Ovary (tissue), 9 donors: ENCODE measurements around the gene DMBX1. TPM values are rescaled to one million over a fixed set of nuclear protein-coding genes. Genes with fewer than 3 reads are reported as not detected.

Experiments
- DNase-seq, 5 donors: peaks; one replicate each; pipeline ENCODE4 v3.0.0-alpha.2; 2019 to 2020
- H3K27ac ChIP-seq, 2 donors: fragments of 200-600 bp; one replicate each; pipeline versions ENCODE4 v1.5.1 to v1.8.0; 2019 to 2022
- H3K27me3 ChIP-seq: fragments of 200-600 bp; one replicate; pipeline ENCODE4 v1.8.0; 2022
- H3K36me3 ChIP-seq: fragments of 200-600 bp; sonication (generic); one replicate; pipeline ENCODE4 v1.5.1; 2019
- H3K4me1 ChIP-seq: one replicate; pipeline ENCODE4 v1.8.1; 2013; ENCODE audit warnings: mild to moderate bottlenecking, moderate library complexity; ENCODE audit not compliant: insufficient read depth
- H3K4me3 ChIP-seq: fragments of 200-600 bp; sonication (generic); one replicate; pipeline ENCODE4 v1.5.1; 2017
- H3K9me3 ChIP-seq, 2 donors: fragments of 200-600 bp in 1 of 2; sonication (generic) in 1 of 2; one replicate each; pipeline versions ENCODE4 v1.5.1 to v1.8.1; 2013 to 2019; ENCODE audit warnings: mild to moderate bottlenecking in 1 of 2, moderate library complexity in 1 of 2
- CTCF ChIP-seq, 3 donors: fragments of 450-650 bp in 2 of 3; fragments of 200-600 bp in 1 of 3; IDR thresholded peaks; one replicate each; pipeline versions ENCODE4 v1.5.1 to v1.8.0; 2016 to 2022; ENCODE audit warnings: antibody characterized with exemption in 3 of 3, mild to moderate bottlenecking in 1 of 3
- EP300 ChIP-seq: sonication (generic); formaldehyde crosslinking; IDR thresholded peaks from one replicate; pipeline ENCODE4 v1.6.1; 2017; ENCODE audit warnings: antibody characterized with exemption
- POLR2A ChIP-seq: fragments of 450-650 bp; IDR thresholded peaks from one replicate; pipeline ENCODE4 v1.6.1; 2017; ENCODE audit warnings: antibody characterized with exemption, mild to moderate bottlenecking, moderate library complexity
- WGBS, 3 donors: extraction: QIAGEN DNeasy Blood & Tissue Kit in 1 of 3; methylation state at CpG; one replicate each; pipeline versions ENCODE4 v1.1.5 to v1.1.7; 2013 to 2017; 5-methylcytosine and 5-hydroxymethylcytosine counted together
- intact Hi-C, 4 donors: fragments of 100-400 bp; cut with DNase I; formaldehyde crosslinking; loops; one replicate each; pipeline versions ENCODE4 v1.11.0 to v1.15.1; 2022 to 2023
- polyA plus RNA-seq, 2 donors: library from polyadenylated mRNA; stranded (reverse); fragments of 200-250 nt in 1 of 2; fragments of 350-450 nt in 1 of 2; fragmentation: Illumina TruSeq in 1 of 2; extraction: RNeasy Lipid Tissue Mini Kit (QIAGEN cat#74804) in 1 of 2; gene quantifications; one replicate each; pipeline ENCODE4 v1.2.3, GENCODE V29; 2013 to 2014
- total RNA-seq, 7 donors: library from RNA; depleted of rRNA in 2 of 7; stranded (reverse); fragments of >200 nt in 2 of 7; fragmentation: NEBNext Ultra II Directional in 3 of 7; extraction: Animal tissue kit (Norgen Biotek cat#: 25700) in 3 of 7; gene quantifications; one replicate each; pipeline versions ENCODE4 v1.1.0 to v1.2.4, GENCODE V29; 2016 to 2023
- donor health status: DM: no; HTN: no; CAD: no; lungs with moderate emphysema.
- donor health status: DM: no; HTN: no; CAD: no.
- donor health status: Bipolar disorder and iron deficiency.
- donor health status: DM: yes; HTN: yes; CAD: no.
- donor health status: DM: no; HTN: no; CAD: no.
- donor health status: DM: yes; HTN: yes; CAD: no.

Gene DMBX1
- total and polyA plus RNA-seq, 9 donors, result not detected

- no peak overlapping the region for H3K27ac ChIP-seq
- H3K36me3 ChIP-seq, result no peaks in the 10 kb centered on the region
- no peak overlapping the region for H3K4me3 ChIP-seq
- H3K4me1 ChIP-seq, result no peaks in the 10 kb centered on the region
- H3K27me3 ChIP-seq, result no peaks in the 10 kb centered on the region
- 81 to 82% (median 82%) methylated on average over 1 of the region's 1 CpG for WGBS, 3 donors
- intact Hi-C loops, result no loop called here
- TF ChIP-seq POLR2A (no peak), CTCF (IDR thresholded peaks at IDR 0.05) (no peak), EP300 (no peak)
- no peaks in the 10 kb centered on the region for H3K9me3 ChIP-seq
- DNase-seq, result no peak
These were observed 5.3 kb downstream of the DMBX1 start for GRCh38 chr1:46494910-46495309.

- DNase-seq, result no peak
- Histone ChIP-seq H3K4me1 (no peaks in the 10 kb centered on the region), H3K27me3 (no peaks in the 10 kb centered on the region), H3K36me3 (no peaks in the 10 kb centered on the region), H3K27ac (no peak overlapping the region), H3K4me3 (no peak overlapping the region), H3K9me3 (no peaks in the 10 kb centered on the region)
- intact Hi-C loops, result no loop called here
- TF ChIP-seq EP300, result no peak
- 79 to 89% (median 84%) methylated on average over 2 of the region's 2 CpGs for WGBS, 3 donors
These were observed 6.1 kb downstream of the DMBX1 start for GRCh38 chr1:46495778-46496177.

GRCh38 chr1:46496505-46496904 is 6.9 kb downstream of the DMBX1 start:
- intact Hi-C loops, result no loop called here
- Histone ChIP-seq H3K9me3 (no peaks in the 10 kb centered on the region), H3K27ac (no peak overlapping the region), H3K27me3 (no peaks in the 10 kb centered on the region), H3K36me3 (no peaks in the 10 kb centered on the region), H3K4me3 (no peak overlapping the region), H3K4me1 (no peaks in the 10 kb centered on the region)
- TF ChIP-seq POLR2A, result no peak
- no peak for TF ChIP-seq CTCF (IDR thresholded peaks at IDR 0.05)
- TF ChIP-seq EP300, result no peak
- DNase-seq, result no peak
- WGBS, 3 donors, result 63 to 66% (median 66%) methylated on average over 6 of the region's 6 CpGs

GRCh38 chr1:46497020-46497419 is 7.4 kb downstream of the DMBX1 start:
- Histone ChIP-seq H3K4me3 (no peak overlapping the region), H3K36me3 (no peaks in the 10 kb centered on the region), H3K27me3 (no peaks in the 10 kb centered on the region), H3K27ac (no peak overlapping the region), H3K9me3 (no peaks in the 10 kb centered on the region), H3K4me1 (no peaks in the 10 kb centered on the region)
- WGBS, 3 donors, result 67 to 70% (median 69%) methylated on average over 3 of the region's 3 CpGs
- DNase-seq, result no peak
- intact Hi-C loops, result no loop called here
- TF ChIP-seq EP300 (no peak), POLR2A (no peak), CTCF (IDR thresholded peaks at IDR 0.05) (no peak)

GRCh38 chr1:46497665-46498064 is 8.0 kb downstream of the DMBX1 start:
- H3K9me3 ChIP-seq, result no peaks in the 10 kb centered on the region

More at GRCh38 chr1:46497665-46498064, 8.0 kb downstream of the DMBX1 start:
- WGBS, 3 donors, result 90 to 93% (median 93%) methylated on average over 19 of the region's 19 CpGs
- no peaks in the 10 kb centered on the region for H3K4me1 ChIP-seq
- no peak overlapping the region for H3K4me3 ChIP-seq
- no peak overlapping the region for H3K27ac ChIP-seq
- DNase-seq, result no peak
- no peaks in the 10 kb centered on the region for H3K36me3 ChIP-seq
- TF ChIP-seq CTCF (IDR thresholded peaks at IDR 0.05), result no peak
- no peak for TF ChIP-seq EP300
- TF ChIP-seq POLR2A, result no peak
- intact Hi-C loops, result no loop called here
- no peaks in the 10 kb centered on the region for H3K27me3 ChIP-seq
